IMR-90 (cell line): Measurements from ENCODE around the gene NXPH1. TPM values are rescaled to one million over a fixed set of nuclear protein-coding genes. Genes with fewer than 3 reads are reported as not detected.
"Not testable (repeated sequence)": the region's sequence is repeated elsewhere in the genome, so short reads cannot be mapped to it uniquely, and the experiment has no call there.

Source experiments
- ATAC-seq: fragments of 200-7000 bp; cut with Tn5 transposase; 2 replicates; pipeline ENCODE4 v1.9.1; 2020; ENCODE audit warnings: low read depth, mild to moderate bottlenecking, moderate library complexity
- BruUV-seq: library from RNA; stranded (reverse); fragments of 400-500 nt; replicated peaks from 2 replicates; lab custom pipeline; 2021; lab: Mats Ljungman, UMichigan
- CTCF ChIA-PET: fragments of 300-600 bp; formaldehyde crosslinking; extraction: SDS; loops from one replicate; lab custom pipeline; 2021; ENCODE audit warnings: antibody characterized with exemption; lab: Yijun Ruan, JAX
- POLR2A ChIA-PET: fragments of 300-600 bp; sonication (Branson Sonifier 250); formaldehyde crosslinking; loops from one replicate; lab custom pipeline; 2022; ENCODE audit warnings: antibody characterized with exemption; ENCODE audit not compliant: unreplicated experiment; lab: Charles Lee
- DNase-seq: peaks from one replicate; pipeline ENCODE4 v3.0.0; 2013
- H2AFZ ChIP-seq: replicated peaks from 2 replicates; pipeline ENCODE3; 2013; ENCODE audit warnings: low read length, mild to moderate bottlenecking; ENCODE audit not compliant: poor library complexity
- H2AK5ac ChIP-seq: 2 replicates; pipeline ENCODE4 v1.6.1; 2013; ENCODE audit warnings: low read depth, low read length, inconsistent platforms
- H2AK9ac ChIP-seq: replicated peaks from 2 replicates; pipeline ENCODE3; 2013; ENCODE audit warnings: mild to moderate bottlenecking, low read depth, low read length, moderate library complexity; ENCODE audit not compliant: poor library complexity
- H2BK120ac ChIP-seq: 2 replicates; pipeline ENCODE4 v1.6.1; 2013; ENCODE audit warnings: low read depth, low read length, inconsistent platforms
- H2BK15ac ChIP-seq: 3 replicates; pipeline ENCODE4 v1.6.1; 2013; ENCODE audit warnings: low read depth, low read length, inconsistent platforms
- H2BK20ac ChIP-seq: 2 replicates; pipeline ENCODE4 v1.6.1; 2013; ENCODE audit warnings: low read depth, mild to moderate bottlenecking, inconsistent platforms, low read length, moderate library complexity
- H2BK5ac ChIP-seq: 2 replicates; pipeline ENCODE4 v1.6.1; 2013; ENCODE audit warnings: mild to moderate bottlenecking, low read depth, low read length, inconsistent platforms; ENCODE audit not compliant: poor library complexity, severe bottlenecking
- H3K14ac ChIP-seq: replicated peaks from 2 replicates; pipeline ENCODE4 v1.6.1; 2013; ENCODE audit warnings: low read depth, low read length, inconsistent platforms
- H3K18ac ChIP-seq: 2 replicates; pipeline ENCODE4 v1.6.1; 2013; ENCODE audit warnings: low read depth, low read length, control low read depth
- H3K23ac ChIP-seq: 2 replicates; pipeline ENCODE4 v1.6.1; 2013; ENCODE audit warnings: low read depth, low read length, inconsistent platforms
- H3K27ac ChIP-seq: 2 replicates; pipeline ENCODE4 v1.5.1; 2013; ENCODE audit warnings: mild to moderate bottlenecking, control low read depth, low read length; ENCODE audit not compliant: insufficient read depth
- H3K27me3 ChIP-seq: 2 replicates; pipeline ENCODE4 v1.6.1; 2013; ENCODE audit warnings: low read length; ENCODE audit not compliant: control insufficient read depth, insufficient read depth
- H3K36me3 ChIP-seq: 2 replicates; pipeline ENCODE4 v1.6.1; 2013; ENCODE audit warnings: low read length, mixed read lengths; ENCODE audit not compliant: control insufficient read depth, insufficient read depth
- H3K4ac ChIP-seq: 2 replicates; pipeline ENCODE4 v1.6.1; 2013; ENCODE audit warnings: low read depth, low read length, inconsistent platforms
- H3K4me1 ChIP-seq: 2 replicates; pipeline ENCODE4 v1.6.1; 2013; ENCODE audit warnings: low read length, mixed read lengths; ENCODE audit not compliant: control insufficient read depth, insufficient read depth
- H3K4me2 ChIP-seq: 2 replicates; pipeline ENCODE4 v1.6.1; 2013; ENCODE audit warnings: low read depth, mild to moderate bottlenecking, control low read depth, low read length, moderate library complexity
- H3K4me3 ChIP-seq: 2 replicates; pipeline ENCODE4 v1.5.1; 2013; ENCODE audit warnings: low read depth, mild to moderate bottlenecking, control low read depth, low read length, moderate library complexity; ENCODE audit not compliant: insufficient read depth
- H3K56ac ChIP-seq: 2 replicates; pipeline ENCODE4 v1.6.1; 2013; ENCODE audit warnings: low read length, inconsistent platforms; ENCODE audit not compliant: insufficient read depth; ENCODE audit errors: extremely low read depth
- H3K79me1 ChIP-seq, 2 experiments: 2 replicates each; pipeline ENCODE4 v1.6.1; 2013; ENCODE audit warnings: low read length in 2 of 2, inconsistent platforms in 1 of 2, low read depth in 1 of 2
- H3K9ac ChIP-seq: 2 replicates; pipeline ENCODE4 v1.6.1; 2013; ENCODE audit warnings: low read depth, low read length, control low read depth
- H3K9me1 ChIP-seq: 2 replicates; pipeline ENCODE4 v1.6.1; 2013; ENCODE audit warnings: low read length, inconsistent platforms; ENCODE audit not compliant: insufficient read depth
- H3K9me3 ChIP-seq: 2 replicates; pipeline ENCODE4 v1.6.1; 2013; ENCODE audit warnings: low read length; ENCODE audit not compliant: control insufficient read depth, insufficient read depth
- H4K20me1 ChIP-seq: 2 replicates; pipeline ENCODE4 v1.6.1; 2013; ENCODE audit warnings: low read length, inconsistent platforms; ENCODE audit not compliant: insufficient read depth
- H4K5ac ChIP-seq: 2 replicates; pipeline ENCODE4 v1.6.1; 2013; ENCODE audit warnings: mild to moderate bottlenecking, low read depth, low read length, control low read depth
- H4K8ac ChIP-seq, 2 experiments: 2 replicates each; pipeline ENCODE4 v1.6.1; 2013; ENCODE audit warnings: low read depth in 2 of 2, low read length in 2 of 2, control low read depth in 1 of 2, inconsistent platforms in 1 of 2
- H4K91ac ChIP-seq: 2 replicates; pipeline ENCODE4 v1.6.1; 2013; ENCODE audit warnings: low read depth, low read length, inconsistent platforms; ENCODE audit not compliant: insufficient read depth
- WGBS, 2 experiments: methylation state at CpG; one replicate each; pipeline versions ENCODE4 v1.1.5 to v1.1.7; 2013; ENCODE audit warnings: missing lambda C conversion rate in 2 of 2; ENCODE audit not compliant: insufficient read length in 1 of 2; ENCODE audit errors: extremely low coverage in 2 of 2; 5-methylcytosine and 5-hydroxymethylcytosine counted together
- dilution Hi-C: fragments of 300-500 bp; cut with HindIII; formaldehyde crosslinking; loops from one replicate; pipeline ENCODE4 v1.14.3; 2018; ENCODE audit warnings: low sequenced_read_pairs; ENCODE audit not compliant: unreplicated experiment
- in situ Hi-C: fragments of 300-500 bp; cut with MboI; formaldehyde crosslinking; loops from 3 replicates; pipeline ENCODE4 v1.14.3; 2019; ENCODE audit warnings: low sequenced_read_pairs, inconsistent platforms, mixed read lengths
- intact Hi-C: fragments of 100-400 bp; cut with micrococcal nuclease; formaldehyde crosslinking; loops from 2 replicates; pipeline ENCODE4 v1.10.0; 2022
- polyA plus RNA-seq, 3 experiments: library from polyadenylated mRNA; depleted of rRNA; stranded (reverse); fragments of >200 nt; gene quantifications; 2 replicates each; pipeline ENCODE4 v1.2.3, GENCODE V29; 2012; ENCODE audit warnings: low replicate concordance in 1 of 3
- total RNA-seq: library from RNA; depleted of rRNA; stranded (reverse); fragments of >200 nt; gene quantifications from 2 replicates; pipeline ENCODE4 v1.2.3, GENCODE V29; 2012

NXPH1 gene
- total and polyA plus RNA-seq, 2 of the 4 experiments (the other 2 are of a cell fraction), result not detected

- CTCF ChIA-PET, H3K14ac ChIP-seq, H3K4me3 ChIP-seq, H3K23ac ChIP-seq, H2AFZ ChIP-seq, H3K4ac ChIP-seq, H2BK5ac ChIP-seq, H4K5ac ChIP-seq, dilution Hi-C loops, H3K27me3 ChIP-seq, H2BK20ac ChIP-seq, in situ Hi-C loops, H3K9ac ChIP-seq, H4K91ac ChIP-seq, H3K18ac ChIP-seq, intact Hi-C loops, H4K20me1 ChIP-seq, H3K4me2 ChIP-seq, BruUV-seq, H3K36me3 ChIP-seq, H3K27ac ChIP-seq, H4K8ac ChIP-seq, H3K79me1 ChIP-seq, POLR2A ChIA-PET, H2AK5ac ChIP-seq, H3K9me1 ChIP-seq, ATAC-seq, DNase-seq, H3K56ac ChIP-seq, H3K9me3 ChIP-seq, H2AK9ac ChIP-seq, H2BK15ac ChIP-seq, H3K4me1 ChIP-seq, H2BK120ac ChIP-seq: not testable (repeated sequence)
- no CpG with 5 or more reads among the region's 14 CpGs for WGBS, 2 experiments
Observed at GRCh38 chr7:8731756-8732155, 298.3 kb downstream of the NXPH1 start.
